H9 (cell line): ENCODE results near the gene CYP2S1. TPM values are rescaled to one million over a fixed set of nuclear protein-coding genes. Genes with fewer than 3 reads are reported as not detected.

ENCODE experiments used
- DNase-seq: peaks from one replicate; pipeline ENCODE4 v3.0.0-alpha.2; 2017
- H2AFZ ChIP-seq: one replicate; pipeline ENCODE4 v1.6.1; 2013; ENCODE audit warnings: mild to moderate bottlenecking, low read length, control low read depth, moderate library complexity
- H2AK5ac ChIP-seq: 2 replicates; pipeline ENCODE4 v1.6.1; 2013; ENCODE audit warnings: low read length, control low read depth, mixed read lengths; ENCODE audit not compliant: insufficient read length
- H2BK120ac ChIP-seq: one replicate; pipeline ENCODE4 v1.6.1; 2013; ENCODE audit warnings: low read depth, mild to moderate bottlenecking, low read length, control low read depth, inconsistent platforms; ENCODE audit not compliant: poor library complexity, severe bottlenecking
- H2BK12ac ChIP-seq: 2 replicates; pipeline ENCODE4 v1.6.1; 2013; ENCODE audit warnings: low read length, control low read depth, mixed read lengths, low read depth; ENCODE audit not compliant: insufficient read length
- H2BK15ac ChIP-seq: 2 replicates; pipeline ENCODE4 v1.6.1; 2013; ENCODE audit warnings: low read depth, low read length, control low read depth
- H2BK20ac ChIP-seq: one replicate; pipeline ENCODE4 v1.6.1; 2013; ENCODE audit warnings: low read depth, mild to moderate bottlenecking, low read length, control low read depth, inconsistent platforms; ENCODE audit not compliant: poor library complexity, severe bottlenecking
- H2BK5ac ChIP-seq: 2 replicates; pipeline ENCODE4 v1.6.1; 2013; ENCODE audit warnings: low read length, control low read depth, mixed read lengths; ENCODE audit not compliant: insufficient read length
- H3K14ac ChIP-seq: 2 replicates; pipeline ENCODE4 v1.6.1; 2013; ENCODE audit warnings: low read length, control low read depth; ENCODE audit not compliant: insufficient read depth
- H3K18ac ChIP-seq: 2 replicates; pipeline ENCODE4 v1.6.1; 2013; ENCODE audit warnings: low read depth, mild to moderate bottlenecking, mixed read lengths, low read length, control low read depth; ENCODE audit not compliant: insufficient read length
- H3K23ac ChIP-seq: 2 replicates; pipeline ENCODE4 v1.6.1; 2013; ENCODE audit warnings: low read length, control low read depth, mixed read lengths, low read depth; ENCODE audit not compliant: insufficient read length
- H3K23me2 ChIP-seq: 2 replicates; pipeline ENCODE4 v1.6.1; 2013; ENCODE audit warnings: low read depth, mild to moderate bottlenecking, mixed read lengths, low read length, control low read depth; ENCODE audit not compliant: insufficient read length, poor library complexity, severe bottlenecking
- H3K27ac ChIP-seq: 2 replicates; pipeline ENCODE4 v1.5.1; 2013; ENCODE audit warnings: low read length, control low read depth, mixed read lengths, low read depth; ENCODE audit not compliant: insufficient read length
- H3K27me3 ChIP-seq: 2 replicates; pipeline ENCODE4 v1.6.1; 2013; ENCODE audit warnings: low read length, control low read depth, inconsistent platforms; ENCODE audit not compliant: insufficient read depth
- H3K4ac ChIP-seq: 2 replicates; pipeline ENCODE4 v1.6.1; 2013; ENCODE audit warnings: low read depth, mild to moderate bottlenecking, control low read depth, inconsistent platforms, low read length, moderate library complexity
- H3K4me1 ChIP-seq: 2 replicates; pipeline ENCODE4 v1.6.1; 2013; ENCODE audit warnings: low read length, control low read depth, inconsistent platforms; ENCODE audit not compliant: insufficient read depth
- H3K4me2 ChIP-seq: 2 replicates; pipeline ENCODE4 v1.6.1; 2013; ENCODE audit warnings: low read length, control low read depth, mixed read lengths; ENCODE audit not compliant: insufficient read length, insufficient read depth
- H3K56ac ChIP-seq: 2 replicates; pipeline ENCODE4 v1.6.1; 2013; ENCODE audit warnings: low read depth, mild to moderate bottlenecking, mixed read lengths, low read length, control low read depth; ENCODE audit not compliant: insufficient read length
- H3K79me1 ChIP-seq: 2 replicates; pipeline ENCODE4 v1.6.1; 2013; ENCODE audit warnings: low read depth, mild to moderate bottlenecking, moderate library complexity, low read length, control low read depth, inconsistent platforms; ENCODE audit not compliant: insufficient read depth, poor library complexity, severe bottlenecking
- H3K79me2 ChIP-seq: 2 replicates; pipeline ENCODE4 v1.6.1; 2013; ENCODE audit warnings: low read length, control low read depth, inconsistent platforms; ENCODE audit not compliant: insufficient read depth
- H3K9ac ChIP-seq: 2 replicates; pipeline ENCODE4 v1.6.1; 2013; ENCODE audit warnings: low read length, control low read depth, mixed read lengths; ENCODE audit not compliant: insufficient read length; ENCODE audit errors: extremely low read depth
- H3K9me3 ChIP-seq: one replicate; pipeline ENCODE4 v1.6.1; 2013; ENCODE audit warnings: low read depth, low read length, inconsistent platforms; ENCODE audit not compliant: control insufficient read depth
- H3T11ph ChIP-seq: one replicate; pipeline ENCODE4 v1.6.1; 2013; ENCODE audit warnings: mild to moderate bottlenecking, low read length, control low read depth, inconsistent platforms
- H4K20me1 ChIP-seq: one replicate; pipeline ENCODE4 v1.6.1; 2013; ENCODE audit not compliant: control insufficient read depth, insufficient read length, insufficient read depth
- H4K5ac ChIP-seq: 2 replicates; pipeline ENCODE4 v1.6.1; 2013; ENCODE audit warnings: low read depth, mild to moderate bottlenecking, mixed read lengths, low read length, control low read depth; ENCODE audit not compliant: insufficient read length
- H4K8ac ChIP-seq: replicated peaks from 2 replicates; pipeline ENCODE4 v1.6.1; 2013; ENCODE audit warnings: low read length, control low read depth, mixed read lengths, low read depth; ENCODE audit not compliant: insufficient read length
- H4K91ac ChIP-seq: 2 replicates; pipeline ENCODE4 v1.6.1; 2013; ENCODE audit warnings: low read depth, mild to moderate bottlenecking, moderate library complexity, mixed read lengths, low read length, control low read depth; ENCODE audit not compliant: insufficient read length
- H3K27ac Mint-ChIP-seq, 3 experiments: 2 replicates in 2 of 3; 3 replicates in 1 of 3; pipeline ENCODE4 v1.8.0; 2020 to 2021; ENCODE audit warnings: mixed read lengths in 3 of 3, mild to moderate bottlenecking in 1 of 3, moderate library complexity in 1 of 3
- H3K27me3 Mint-ChIP-seq: 2 replicates; pipeline ENCODE4 v1.8.0; 2021; ENCODE audit warnings: low read depth, mild to moderate bottlenecking, moderate library complexity, mixed read lengths
- H3K36me3 Mint-ChIP-seq, 3 experiments: 2 replicates in 2 of 3; 3 replicates in 1 of 3; pipeline ENCODE4 v1.8.0; 2020 to 2021; ENCODE audit warnings: low read depth in 3 of 3, mixed read lengths in 3 of 3; ENCODE audit not compliant: insufficient read depth in 1 of 3
- H3K4me1 Mint-ChIP-seq, 2 experiments: 2 replicates each; pipeline ENCODE4 v1.8.0; 2020; ENCODE audit warnings: mixed read lengths in 2 of 2
- H3K4me3 Mint-ChIP-seq, 2 experiments: 2 replicates in 1 of 2; 3 replicates in 1 of 2; pipeline ENCODE4 v1.8.0; 2020 to 2021; ENCODE audit warnings: mild to moderate bottlenecking in 2 of 2, mixed read lengths in 2 of 2, moderate library complexity in 1 of 2
- H3K9me3 Mint-ChIP-seq, 2 experiments: 2 replicates in 1 of 2; 3 replicates in 1 of 2; pipeline ENCODE4 v1.8.0; 2020; ENCODE audit warnings: mild to moderate bottlenecking in 2 of 2, mixed read lengths in 2 of 2, moderate library complexity in 1 of 2
- WGBS: extraction: QIAGEN DNeasy Blood & Tissue Kit; methylation state at CpG from one replicate; pipeline ENCODE4 v1.1.7; 2013; ENCODE audit warnings: missing lambda C conversion rate, low lambda C conversion rate, mixed read lengths; ENCODE audit not compliant: insufficient read length; ENCODE audit errors: extremely low coverage; 5-methylcytosine and 5-hydroxymethylcytosine counted together
- total RNA-seq: library from RNA; stranded (reverse); gene quantifications from 2 replicates; pipeline ENCODE4 v1.2.1, GENCODE V29; 2021
- TF ChIP-seq, protein P1 (sequence below): fragments of 200-600 bp; sonication (generic); conservative IDR thresholded peaks from 3 replicates; pipeline ENCODE4 v1.8.0; 2021; ENCODE audit warnings: antibody characterized with exemption, mild to moderate bottlenecking

Gene CYP2S1
- total RNA-seq, 1 experiment from 2014 or later: 159 TPM

DNA sequence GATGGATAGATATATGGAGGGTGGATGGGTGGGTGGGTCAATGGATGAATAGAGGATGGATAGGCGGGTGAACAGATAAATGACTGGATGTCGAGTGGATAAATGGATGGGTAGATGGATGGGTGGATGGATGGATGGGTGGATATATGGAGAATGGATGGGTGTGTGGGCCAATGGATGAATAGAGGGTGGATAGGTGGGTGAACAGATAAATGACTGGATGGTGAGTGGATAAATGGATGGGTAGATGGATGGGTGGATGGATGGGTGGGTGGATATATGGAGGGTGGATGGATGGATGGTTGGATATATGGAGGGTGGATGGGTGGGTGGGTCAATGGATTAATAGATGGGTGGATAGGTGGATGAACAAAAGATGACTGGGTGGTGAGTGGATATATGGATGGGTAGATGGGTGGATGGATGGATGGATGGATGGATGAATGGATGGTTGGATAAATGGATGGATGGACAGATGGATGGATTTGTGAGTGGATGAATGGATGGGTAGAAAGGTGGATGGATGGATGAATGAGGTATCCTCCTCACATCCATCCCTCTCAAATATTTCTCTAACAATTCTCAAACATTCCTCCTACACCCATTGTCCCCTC is 47.0 kb downstream of the CYP2S1 start:
- Histone ChIP-seq H4K91ac (no peak overlapping the region), H2BK120ac (no peak overlapping the region), H4K5ac (no peak overlapping the region), H3K9me3 (no peaks in the 10 kb centered on the region), H3K4ac (no peak overlapping the region), H3K14ac (no peak overlapping the region), H4K20me1 (no peaks in the 10 kb centered on the region), H3K4me2 (no peak overlapping the region), H3K56ac (no peak overlapping the region), H2AFZ (no peak overlapping the region), H3K23me2 (no peaks in the 10 kb centered on the region), H4K8ac (no peak overlapping the region), H2BK20ac (no peak overlapping the region), H2BK12ac (no peak overlapping the region), H3K9ac (no peak overlapping the region), H2BK15ac (no peak overlapping the region), H3K23ac (no peak overlapping the region), H3K4me1 (no peaks in the 10 kb centered on the region), H3K18ac (no peak overlapping the region), H2BK5ac (no peak overlapping the region), H3K79me1 (no peaks in the 10 kb centered on the region), H3K79me2 (no peaks in the 10 kb centered on the region; the same call in 1 of the 2 replicates), H3K27me3 (0 out of 2 replicates have a peak, but pooled peaks cover 3% of the 10 kb centered on the region), H3T11ph (no peak overlapping the region), H2AK5ac (no peak overlapping the region), H3K27ac (no peak overlapping the region)
- no peaks in the 10 kb centered on the region for H3K4me1 Mint-ChIP-seq
- no peak for DNase-seq
- H3K27ac Mint-ChIP-seq: no peak overlapping the region
- no peaks in the 10 kb centered on the region for H3K9me3 Mint-ChIP-seq
- H3K4me3 Mint-ChIP-seq: no peak overlapping the region
- peaks cover 0 to 16% (median 2%) of the 10 kb centered on the region in 3 experiments; a peak in 6 of 7 replicates for H3K36me3 Mint-ChIP-seq
- WGBS: no CpG with 5 or more reads among the region's 2 CpGs
- no peaks in the 10 kb centered on the region for H3K27me3 Mint-ChIP-seq
- TF ChIP-seq, protein P1, sequence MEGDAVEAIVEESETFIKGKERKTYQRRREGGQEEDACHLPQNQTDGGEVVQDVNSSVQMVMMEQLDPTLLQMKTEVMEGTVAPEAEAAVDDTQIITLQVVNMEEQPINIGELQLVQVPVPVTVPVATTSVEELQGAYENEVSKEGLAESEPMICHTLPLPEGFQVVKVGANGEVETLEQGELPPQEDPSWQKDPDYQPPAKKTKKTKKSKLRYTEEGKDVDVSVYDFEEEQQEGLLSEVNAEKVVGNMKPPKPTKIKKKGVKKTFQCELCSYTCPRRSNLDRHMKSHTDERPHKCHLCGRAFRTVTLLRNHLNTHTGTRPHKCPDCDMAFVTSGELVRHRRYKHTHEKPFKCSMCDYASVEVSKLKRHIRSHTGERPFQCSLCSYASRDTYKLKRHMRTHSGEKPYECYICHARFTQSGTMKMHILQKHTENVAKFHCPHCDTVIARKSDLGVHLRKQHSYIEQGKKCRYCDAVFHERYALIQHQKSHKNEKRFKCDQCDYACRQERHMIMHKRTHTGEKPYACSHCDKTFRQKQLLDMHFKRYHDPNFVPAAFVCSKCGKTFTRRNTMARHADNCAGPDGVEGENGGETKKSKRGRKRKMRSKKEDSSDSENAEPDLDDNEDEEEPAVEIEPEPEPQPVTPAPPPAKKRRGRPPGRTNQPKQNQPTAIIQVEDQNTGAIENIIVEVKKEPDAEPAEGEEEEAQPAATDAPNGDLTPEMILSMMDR: no peak
